D721Med (cell line): ENCODE measurements around the gene IFIT2.
"Not testable (repeated sequence)": the region's sequence is repeated elsewhere in the genome, so short reads cannot be mapped to it uniquely, and the experiment has no call there.

Source experiments
- DNase-seq: peaks from one replicate; pipeline ENCODE4 v3.0.0; 2011; ENCODE audit warnings: low spot score; ENCODE audit not compliant: insufficient read length
- FAIRE-seq: peaks from 2 replicates; lab custom pipeline; 2011; peaks lifted over from hg19 to GRCh38; lab: Jason Lieb, UNC
- TF ChIP-seq, protein P1 (sequence below): IDR thresholded peaks from 2 replicates; pipeline ENCODE4 v1.5.1; 2012; ENCODE audit warnings: mild to moderate bottlenecking, control low read depth; ENCODE audit not compliant: insufficient read depth; ENCODE audit errors: missing control alignments

IFIT2 gene

DNA sequence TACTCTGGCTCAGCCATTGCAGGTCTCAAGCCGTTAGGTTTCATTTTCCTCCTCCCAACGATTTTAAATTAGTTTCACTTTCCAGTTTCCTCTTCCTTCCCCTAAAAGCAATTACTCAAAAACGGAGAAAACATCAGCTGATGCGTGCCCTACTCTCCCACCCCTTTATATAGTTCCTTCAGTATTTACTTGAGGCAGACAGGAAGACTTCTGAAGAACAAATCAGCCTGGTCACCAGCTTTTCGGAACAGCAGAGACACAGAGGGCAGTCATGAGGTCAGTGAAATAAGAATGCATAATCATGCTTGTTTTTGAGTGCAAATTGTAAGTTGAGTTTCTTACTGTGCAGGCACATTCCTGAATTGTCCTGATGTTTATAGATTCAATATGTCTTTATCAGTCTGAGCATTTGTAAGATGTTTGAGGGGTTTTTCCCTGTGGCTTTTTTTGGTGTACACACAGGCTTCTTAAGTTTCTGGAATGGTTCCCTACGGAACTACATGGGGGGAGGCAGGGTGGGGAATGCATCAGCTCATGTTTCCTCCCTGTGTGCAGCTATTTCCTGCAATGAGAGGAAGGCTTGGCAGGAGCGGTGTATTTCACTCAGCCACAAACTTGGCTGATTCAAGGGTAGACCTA, 26.1 kb downstream of the IFIT2 start, which contains the start of gene IFIT3:
TSS of gene IFIT3 (plus strand) at position 195 of the 639 bp plus-strand sequence. CDS start at position 272, 77 bp downstream.
- FAIRE-seq (no peak), DNase-seq (no peak)
- TF ChIP-seq, protein P1, sequence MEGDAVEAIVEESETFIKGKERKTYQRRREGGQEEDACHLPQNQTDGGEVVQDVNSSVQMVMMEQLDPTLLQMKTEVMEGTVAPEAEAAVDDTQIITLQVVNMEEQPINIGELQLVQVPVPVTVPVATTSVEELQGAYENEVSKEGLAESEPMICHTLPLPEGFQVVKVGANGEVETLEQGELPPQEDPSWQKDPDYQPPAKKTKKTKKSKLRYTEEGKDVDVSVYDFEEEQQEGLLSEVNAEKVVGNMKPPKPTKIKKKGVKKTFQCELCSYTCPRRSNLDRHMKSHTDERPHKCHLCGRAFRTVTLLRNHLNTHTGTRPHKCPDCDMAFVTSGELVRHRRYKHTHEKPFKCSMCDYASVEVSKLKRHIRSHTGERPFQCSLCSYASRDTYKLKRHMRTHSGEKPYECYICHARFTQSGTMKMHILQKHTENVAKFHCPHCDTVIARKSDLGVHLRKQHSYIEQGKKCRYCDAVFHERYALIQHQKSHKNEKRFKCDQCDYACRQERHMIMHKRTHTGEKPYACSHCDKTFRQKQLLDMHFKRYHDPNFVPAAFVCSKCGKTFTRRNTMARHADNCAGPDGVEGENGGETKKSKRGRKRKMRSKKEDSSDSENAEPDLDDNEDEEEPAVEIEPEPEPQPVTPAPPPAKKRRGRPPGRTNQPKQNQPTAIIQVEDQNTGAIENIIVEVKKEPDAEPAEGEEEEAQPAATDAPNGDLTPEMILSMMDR, result no peak

DNA sequence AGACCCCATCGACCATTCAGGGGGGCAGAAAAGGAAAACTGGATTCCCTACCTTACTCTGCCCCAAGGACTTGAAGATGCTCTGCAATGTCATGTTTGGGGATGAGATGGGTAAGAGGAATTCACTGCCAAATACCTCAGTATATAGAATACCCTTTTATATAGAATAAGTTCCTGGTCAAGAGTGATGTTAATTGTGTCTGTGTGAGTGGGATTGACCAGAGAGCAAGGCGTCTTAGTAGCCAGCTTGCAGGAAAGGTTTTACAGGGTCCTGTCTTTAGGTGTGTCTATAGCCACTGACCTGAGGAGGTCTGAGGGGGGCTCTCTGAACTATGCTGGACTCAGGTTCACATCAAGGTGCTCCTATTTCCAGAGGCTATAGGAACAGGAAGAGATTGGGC, 27.3 kb downstream of the IFIT2 start:
- TF ChIP-seq, protein P1, result no peak
- DNase-seq, result no peak
- no peak for FAIRE-seq

DNA sequence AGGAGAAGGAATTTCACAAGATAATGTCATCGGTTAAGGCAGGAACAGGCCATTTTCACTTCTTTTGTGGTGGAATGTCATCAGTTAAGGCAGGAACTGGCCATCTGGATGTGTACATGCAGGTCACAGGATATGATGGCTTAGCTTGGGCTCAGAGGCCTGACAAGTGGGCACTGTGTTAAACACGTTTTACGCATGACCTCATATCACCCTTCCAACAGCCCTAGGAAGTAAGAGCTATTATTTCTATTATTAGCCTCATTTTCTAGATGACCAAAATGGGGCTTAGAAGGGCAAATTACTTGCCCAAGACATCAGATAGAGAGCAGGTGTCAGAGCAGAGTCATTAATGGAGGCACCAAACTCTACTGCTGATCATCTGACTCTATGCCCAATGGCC, 28.2 kb downstream of the IFIT2 start:
- DNase-seq, FAIRE-seq: not testable (repeated sequence)

DNA sequence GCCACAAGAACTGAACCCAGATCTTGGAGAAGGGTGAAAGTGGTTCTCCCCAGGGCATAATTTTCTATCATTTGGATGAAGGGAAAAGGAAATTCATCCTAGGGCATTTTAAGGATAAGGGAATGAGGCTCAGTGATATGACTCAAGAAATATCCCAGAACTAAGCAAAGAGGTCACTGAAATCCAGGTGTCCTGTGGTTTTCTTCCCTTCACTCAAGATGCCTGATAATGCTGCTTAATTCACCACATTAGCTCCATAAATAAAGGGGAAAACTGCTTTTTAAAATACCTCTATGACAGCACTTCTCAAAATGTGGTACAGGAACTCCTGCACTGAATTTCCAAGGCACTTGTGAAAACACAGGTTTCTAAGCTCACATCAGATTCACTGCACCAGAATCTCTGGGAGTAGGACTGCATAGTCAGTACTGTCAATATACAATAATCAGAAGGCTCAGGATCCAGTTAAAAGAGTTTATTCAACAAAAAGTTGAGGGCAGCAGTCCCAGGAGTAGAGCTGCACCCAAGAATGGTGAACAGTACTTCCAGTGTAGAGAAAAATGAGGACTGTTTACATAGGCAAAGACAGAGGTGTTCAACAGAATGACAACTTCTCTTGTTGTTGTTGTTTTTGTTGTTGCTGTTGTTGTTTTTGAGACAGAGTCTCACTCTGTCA, 28.8 kb downstream of the IFIT2 start:
- TF ChIP-seq, protein P1, result no peak
- FAIRE-seq, result no peak
- DNase-seq, result no peak

DNA sequence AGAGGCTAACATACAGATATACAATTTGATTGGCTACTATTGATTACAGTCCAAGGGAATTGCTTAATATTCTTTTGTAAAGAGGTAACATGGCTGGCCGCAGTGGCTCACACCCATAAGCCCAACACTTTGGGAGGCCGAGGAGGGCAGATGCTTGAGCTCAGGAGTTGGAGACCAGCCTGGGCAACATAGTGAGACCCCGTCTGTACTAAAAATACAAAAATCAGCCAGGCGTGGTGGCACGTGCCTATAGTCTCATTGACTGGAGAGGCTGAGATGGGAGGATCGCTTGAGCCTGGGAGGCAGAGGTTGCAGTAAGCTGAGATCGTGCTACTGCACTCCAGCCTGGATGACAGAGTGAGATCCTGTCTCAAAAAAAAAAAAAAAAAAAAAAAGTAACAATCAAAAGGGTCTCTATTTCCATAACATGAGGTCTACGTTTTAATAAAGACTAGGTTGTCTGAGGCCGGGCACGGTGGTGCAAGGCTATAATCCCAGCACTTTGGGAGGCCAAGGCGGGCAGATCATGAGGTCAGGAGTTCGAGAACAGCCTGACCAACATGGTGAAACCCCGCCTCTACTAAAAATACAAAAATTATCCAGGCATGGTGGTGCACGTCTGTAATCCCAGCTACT, 29.8 kb downstream of the IFIT2 start:
- DNase-seq, FAIRE-seq: not testable (repeated sequence)

DNA sequence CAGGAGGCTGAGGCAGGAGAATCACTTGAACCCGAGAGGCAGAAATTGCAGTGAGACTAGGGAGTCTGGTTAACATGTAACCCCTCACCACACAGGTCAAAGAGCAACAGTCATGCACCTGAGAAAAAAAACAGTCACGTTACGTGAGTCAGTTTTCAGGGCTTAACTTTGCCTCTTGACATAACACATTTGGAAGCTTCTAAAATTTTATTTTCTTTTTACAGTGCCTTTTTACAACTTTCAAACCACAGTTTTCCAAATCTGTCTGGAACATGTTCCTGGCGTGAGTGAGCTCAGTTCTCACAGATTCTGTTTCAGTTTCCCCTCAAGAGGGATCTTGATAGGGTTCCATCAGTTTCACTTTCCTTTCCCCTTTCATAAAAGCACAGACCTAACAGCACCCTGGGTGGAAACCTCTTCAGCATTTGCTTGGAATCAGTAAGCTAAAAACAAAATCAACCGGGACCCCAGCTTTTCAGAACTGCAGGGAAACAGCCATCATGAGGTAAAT, 30.3 kb downstream of the IFIT2 start:
- TF ChIP-seq, protein P1, result no peak
- no peak for FAIRE-seq
- no peak for DNase-seq

DNA sequence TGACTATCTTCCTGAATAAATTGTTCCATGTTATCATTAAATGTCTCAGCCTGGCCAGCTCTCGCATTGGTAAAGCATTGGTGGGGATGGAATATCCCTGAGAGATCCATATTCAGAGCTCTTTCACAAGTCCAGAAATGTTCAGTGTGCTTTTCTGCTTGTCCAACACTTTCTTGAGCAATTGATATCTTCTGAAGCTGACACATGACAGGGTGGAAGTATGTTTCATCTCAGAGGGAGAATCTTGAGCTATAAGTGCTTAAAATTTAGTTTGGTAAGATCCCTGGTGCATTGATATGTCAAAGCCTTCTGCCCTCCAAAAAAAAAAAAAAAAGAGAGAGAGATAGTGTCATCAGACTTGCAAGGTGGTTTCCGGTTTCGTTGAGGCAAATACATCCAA, 33.4 kb downstream of the IFIT2 start:
- no peak for FAIRE-seq
- TF ChIP-seq, protein P1, result no peak
- no peak for DNase-seq

DNA sequence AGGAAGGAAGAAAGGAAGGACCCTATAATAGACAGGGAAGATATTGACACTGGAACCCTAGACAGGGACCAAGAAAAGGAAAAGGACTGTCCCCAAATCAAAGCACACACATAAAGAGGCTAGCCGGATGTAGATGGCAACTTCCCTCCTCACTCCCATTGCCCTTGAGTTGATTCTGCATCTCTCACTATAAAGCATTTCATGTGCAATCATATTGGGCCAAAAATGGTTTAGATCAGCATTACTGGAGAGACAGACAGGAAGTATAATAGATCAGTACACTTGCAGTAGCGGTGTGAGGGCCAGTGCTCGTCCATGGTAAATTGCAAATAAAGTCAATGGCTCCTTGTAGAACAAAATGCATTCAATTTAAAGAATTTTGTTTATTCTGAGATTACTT, 34.4 kb downstream of the IFIT2 start:
- no peak for DNase-seq
- FAIRE-seq, result no peak
- TF ChIP-seq, protein P1, result no peak
